HG03432 (cell line): ENCODE data around the gene SORL1-AS1.

Experiments used
- ATAC-seq: cut with Tn5 transposase; IDR thresholded peaks from one replicate; pipeline ENCODE4 v1.9.1; 2021; ENCODE audit warnings: mild to moderate bottlenecking, moderate library complexity; ENCODE audit not compliant: unreplicated experiment

SORL1-AS1 gene

GRCh38 chr11:121476379-121477032 lies 23.7 kb upstream of the SORL1-AS1 start:
- no peak for ATAC-seq

DNA sequence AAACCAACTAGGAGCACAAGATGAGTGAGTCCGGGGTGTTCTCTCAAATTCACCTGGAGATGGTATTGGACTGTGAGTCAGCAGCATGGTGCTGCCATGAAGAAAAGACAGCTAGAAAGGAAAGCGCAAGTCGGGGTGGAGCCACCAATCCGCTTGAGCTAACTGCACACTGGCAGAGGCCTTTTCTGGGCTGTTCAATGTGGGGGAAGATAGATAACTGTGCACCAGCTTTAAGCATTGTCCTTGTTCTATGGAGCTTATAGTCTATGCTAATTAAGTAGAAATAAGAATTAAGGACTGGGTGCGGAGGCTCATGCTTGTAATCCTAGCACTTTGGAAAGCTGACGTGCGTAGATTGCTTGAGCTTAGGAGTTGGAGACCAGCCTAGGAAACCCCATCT lies 21.9 kb upstream of the SORL1-AS1 start:
- no peak for ATAC-seq

- ATAC-seq: no peak
Observed at GRCh38 chr11:121473064-121473777, 20.5 kb upstream of the SORL1-AS1 start.

DNA sequence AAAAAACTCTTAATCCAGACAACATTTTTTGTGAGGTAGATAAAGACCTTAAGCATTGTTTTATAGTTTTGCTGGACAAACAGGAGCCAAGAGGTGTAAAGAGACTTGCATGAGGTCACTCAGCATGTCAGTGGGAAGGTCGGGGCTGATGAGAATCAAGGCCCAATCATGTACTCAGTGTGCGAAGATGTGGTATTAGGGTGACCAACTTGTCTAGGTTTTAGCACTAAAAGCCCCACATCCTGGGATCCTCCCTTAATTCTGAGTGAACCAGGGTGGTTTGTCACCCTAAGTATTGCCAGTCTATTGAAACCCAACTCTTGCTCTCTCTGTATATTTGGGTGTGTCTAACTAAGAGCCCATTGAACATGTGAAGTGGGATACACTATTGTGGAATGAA lies 19.5 kb upstream of the SORL1-AS1 start:
- no peak for ATAC-seq

DNA sequence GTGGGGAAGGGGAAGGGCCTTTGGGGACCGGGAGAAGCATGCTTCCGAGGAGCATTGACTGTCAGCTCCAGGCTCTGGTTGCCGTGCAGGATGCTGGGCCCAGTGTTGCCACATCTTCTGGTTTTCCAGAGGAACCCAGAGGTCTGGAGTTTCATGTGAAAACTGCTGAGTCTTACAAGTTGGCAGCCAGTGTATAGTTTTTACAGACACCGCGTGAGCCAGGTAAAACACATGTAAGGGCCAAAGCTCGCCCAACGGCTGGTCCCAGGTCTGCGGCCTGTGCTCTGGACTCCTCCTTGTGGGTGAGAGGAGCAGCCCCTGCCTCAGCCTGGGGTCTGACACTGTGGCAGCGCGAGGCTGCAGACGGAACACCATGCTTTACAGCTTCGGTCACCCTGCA lies 18.4 kb upstream of the SORL1-AS1 start:
- ATAC-seq: no peak

DNA sequence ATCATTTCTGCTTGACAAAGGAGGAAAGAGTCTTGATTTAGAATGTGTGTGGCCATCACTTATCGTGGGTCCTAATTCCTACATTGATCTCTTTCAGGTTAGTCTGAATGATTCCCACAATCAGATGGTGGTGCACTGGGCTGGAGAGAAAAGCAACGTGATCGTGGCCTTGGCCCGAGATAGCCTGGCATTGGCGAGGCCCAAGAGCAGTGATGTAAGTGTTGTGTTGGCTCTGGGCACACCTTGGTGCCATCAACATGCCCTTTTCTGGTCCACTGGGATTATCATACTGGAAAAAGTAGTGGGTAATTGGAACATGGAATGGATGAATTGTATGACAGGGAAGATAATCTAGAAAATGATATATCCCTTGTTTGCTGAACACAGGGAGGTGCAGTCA lies 17.1 kb upstream of the SORL1-AS1 start:
- no peak for ATAC-seq

- ATAC-seq: peak; percentile 60
Observed at GRCh38 chr11:121467965-121468364, 15.2 kb upstream of the SORL1-AS1 start.

- ATAC-seq: no peak
Observed at GRCh38 chr11:121467471-121467870, 14.7 kb upstream of the SORL1-AS1 start.

- no peak for ATAC-seq
Observed at GRCh38 chr11:121466063-121466794, 13.5 kb upstream of the SORL1-AS1 start.

DNA sequence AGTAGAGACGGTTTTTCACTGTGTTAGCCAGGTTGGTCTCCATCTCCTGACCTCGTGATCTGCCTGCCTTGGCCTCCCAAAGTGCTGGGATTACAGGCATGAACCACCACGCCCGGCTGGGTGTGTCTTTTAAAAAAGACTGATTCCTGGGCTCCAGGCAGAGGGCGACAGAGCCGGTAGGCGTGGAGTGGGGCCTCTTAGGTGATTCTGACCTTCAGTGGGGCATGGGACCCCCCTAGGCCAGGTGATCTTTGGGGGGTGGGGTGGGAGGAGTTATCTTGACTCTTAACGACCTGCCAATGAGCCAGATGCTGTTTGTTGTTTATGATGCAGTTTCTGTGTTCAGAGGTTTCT lies 12.9 kb upstream of the SORL1-AS1 start:
- no peak for ATAC-seq

GRCh38 chr11:121464352-121464946 lies 11.7 kb upstream of the SORL1-AS1 start:
- peak; percentile 52 for ATAC-seq

DNA sequence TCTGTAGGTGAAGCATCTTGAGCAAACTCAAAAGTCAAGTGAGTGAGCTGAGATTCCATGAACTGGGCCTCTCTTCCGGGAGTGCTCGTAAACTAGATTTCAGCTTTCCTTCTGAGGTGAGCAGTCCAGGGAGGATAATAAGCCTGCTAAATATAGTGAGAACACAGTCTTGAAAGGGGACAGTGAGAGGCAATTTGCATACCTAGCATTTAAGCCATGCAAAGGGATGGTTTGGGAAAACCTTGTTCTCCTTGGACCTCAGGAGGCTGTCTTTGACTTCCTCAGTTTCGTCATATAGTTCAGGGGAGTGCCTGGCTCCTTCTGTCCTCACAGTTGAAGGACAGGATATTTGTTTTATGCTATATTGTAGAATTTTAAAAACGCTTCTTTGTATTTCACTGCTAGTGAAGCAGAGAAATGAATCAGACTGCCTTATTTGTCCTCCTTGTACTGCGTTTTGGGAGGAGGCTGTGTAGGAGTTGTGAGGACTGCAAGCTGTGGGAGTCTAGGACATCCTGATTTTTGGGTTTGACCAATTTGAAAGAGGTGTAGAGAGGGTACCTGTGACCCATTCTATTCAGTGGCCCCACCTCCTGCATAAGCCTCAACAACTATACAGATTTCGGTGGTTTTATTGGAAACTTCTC lies 11.0 kb upstream of the SORL1-AS1 start:
- ATAC-seq: no peak

DNA sequence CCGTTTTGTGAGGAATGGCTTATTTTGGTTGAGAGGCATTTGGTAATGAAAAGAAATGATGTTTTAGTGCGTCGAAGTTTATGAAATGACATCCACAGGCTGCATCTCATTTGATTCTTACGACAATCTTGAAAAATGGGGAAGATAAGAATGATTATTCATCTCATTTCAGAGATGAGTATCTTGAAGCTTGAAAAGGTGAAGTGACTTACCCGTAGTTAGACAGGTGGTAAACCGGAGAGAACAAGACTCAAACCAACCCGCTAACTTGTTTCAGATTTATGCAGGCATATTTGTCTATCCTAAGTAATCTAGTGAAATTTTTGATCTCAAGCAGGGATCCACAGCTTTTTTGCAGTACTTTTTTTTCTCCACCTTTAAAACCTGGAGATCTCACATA lies 9.1 kb upstream of the SORL1-AS1 start:
- no peak for ATAC-seq

DNA sequence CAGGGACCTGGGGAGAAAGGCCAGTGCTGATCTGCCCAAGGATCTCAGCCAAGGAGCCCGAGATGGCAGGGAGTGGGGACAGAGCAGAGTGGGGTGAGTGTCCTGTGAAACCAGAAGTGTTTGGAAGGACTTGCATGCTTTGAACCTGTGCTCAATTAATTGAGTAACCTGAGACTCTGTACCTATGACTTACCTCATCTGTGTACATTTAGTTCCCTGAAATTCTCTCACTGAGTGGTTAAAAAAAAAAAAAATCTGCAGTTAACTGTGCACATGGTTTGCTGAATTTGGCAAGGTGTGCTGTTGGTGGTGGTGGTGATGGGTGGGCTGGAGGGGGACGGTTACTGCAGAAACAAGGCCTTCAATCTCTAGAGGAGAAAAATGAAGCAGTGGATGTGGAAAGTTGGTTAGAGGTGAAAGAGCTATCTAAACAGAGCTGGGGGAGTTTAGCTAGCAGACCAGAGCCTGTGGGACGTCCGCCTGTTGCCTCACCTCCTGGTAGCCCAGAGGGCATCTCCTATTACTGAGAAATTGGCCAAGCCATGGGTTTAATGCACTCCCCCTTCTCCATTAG lies 8.3 kb upstream of the SORL1-AS1 start:
- no peak for ATAC-seq

DNA sequence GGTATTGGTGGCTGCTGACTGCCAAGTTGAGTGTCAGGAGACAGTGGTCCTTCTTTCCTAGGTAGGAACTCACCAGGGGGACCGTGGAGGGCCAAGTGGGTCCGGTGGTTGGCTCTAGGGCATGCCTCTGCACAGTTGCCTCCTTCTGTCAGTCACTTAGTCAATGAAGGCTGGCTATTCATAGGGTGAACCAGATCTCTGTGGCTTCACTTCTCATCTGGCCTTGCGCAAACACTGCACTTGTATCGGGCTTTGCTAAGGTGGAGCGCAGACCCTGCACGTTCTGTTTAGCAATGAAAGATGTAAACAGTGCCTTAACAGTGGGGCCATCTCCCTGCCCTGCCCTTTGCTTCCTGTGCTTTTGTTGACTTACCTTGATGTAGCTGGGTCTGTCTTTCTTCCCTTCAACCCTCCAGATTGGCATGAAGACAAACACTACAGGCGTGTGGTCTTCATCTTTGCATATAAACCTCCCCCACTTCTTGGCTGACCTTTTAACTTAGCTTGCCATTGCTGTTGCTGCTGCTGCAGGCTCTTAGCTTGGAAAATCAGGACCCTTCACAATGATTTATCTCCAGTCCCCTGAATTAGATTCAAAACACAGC lies 6.7 kb upstream of the SORL1-AS1 start:
- ATAC-seq: no peak

- no peak for ATAC-seq
Observed at GRCh38 chr11:121458551-121458950, 5.8 kb upstream of the SORL1-AS1 start.

DNA sequence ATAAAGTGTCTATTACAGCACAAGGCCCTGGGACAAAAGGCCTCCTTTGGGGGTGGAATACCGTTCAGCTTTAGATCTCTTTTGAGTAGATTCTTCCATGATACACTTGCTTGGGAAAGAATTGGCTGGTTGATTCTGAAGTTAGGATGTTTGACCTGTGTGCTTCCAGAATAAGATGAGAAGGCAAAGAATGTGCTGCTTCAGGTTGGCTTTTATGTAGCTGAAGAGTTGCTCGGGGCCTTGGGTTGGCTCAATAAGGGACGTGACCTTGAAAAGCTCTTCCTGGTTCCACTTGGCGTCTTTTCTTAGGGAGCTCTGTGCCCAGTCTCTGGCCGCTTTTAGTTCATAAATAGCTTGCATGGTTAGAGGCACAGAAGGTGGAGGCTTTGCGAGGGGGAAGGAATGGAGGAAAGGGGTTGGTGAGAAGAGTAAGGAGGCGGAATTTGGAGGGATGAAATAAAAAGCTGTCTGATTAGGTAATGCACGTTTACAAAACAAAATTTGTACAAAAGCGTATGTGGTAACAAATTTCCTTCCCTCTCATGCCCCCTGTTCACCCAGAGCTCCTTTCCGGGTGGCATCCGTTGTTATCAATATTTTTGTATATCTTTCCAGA lies 4.2 kb upstream of the SORL1-AS1 start:
- ATAC-seq: no peak

GRCh38 chr11:121456151-121456550 lies 3.4 kb upstream of the SORL1-AS1 start:
- no peak for ATAC-seq

GRCh38 chr11:121455115-121455514 lies 2.3 kb upstream of the SORL1-AS1 start:
- ATAC-seq: no peak
